Erythroblast (primary cell): ENCODE data around the gene A1CF.

ENCODE experiments used
- GATA1 ChIP-seq: IDR thresholded peaks from 2 replicates; pipeline ENCODE4 v1.6.1; 2011; ENCODE audit warnings: low read depth, mild to moderate bottlenecking, control low read depth, low read length, moderate library complexity
- POLR2A ChIP-seq: IDR thresholded peaks from 2 replicates; pipeline ENCODE4 v1.6.1; 2011; ENCODE audit warnings: mild to moderate bottlenecking, low read length

DNA sequence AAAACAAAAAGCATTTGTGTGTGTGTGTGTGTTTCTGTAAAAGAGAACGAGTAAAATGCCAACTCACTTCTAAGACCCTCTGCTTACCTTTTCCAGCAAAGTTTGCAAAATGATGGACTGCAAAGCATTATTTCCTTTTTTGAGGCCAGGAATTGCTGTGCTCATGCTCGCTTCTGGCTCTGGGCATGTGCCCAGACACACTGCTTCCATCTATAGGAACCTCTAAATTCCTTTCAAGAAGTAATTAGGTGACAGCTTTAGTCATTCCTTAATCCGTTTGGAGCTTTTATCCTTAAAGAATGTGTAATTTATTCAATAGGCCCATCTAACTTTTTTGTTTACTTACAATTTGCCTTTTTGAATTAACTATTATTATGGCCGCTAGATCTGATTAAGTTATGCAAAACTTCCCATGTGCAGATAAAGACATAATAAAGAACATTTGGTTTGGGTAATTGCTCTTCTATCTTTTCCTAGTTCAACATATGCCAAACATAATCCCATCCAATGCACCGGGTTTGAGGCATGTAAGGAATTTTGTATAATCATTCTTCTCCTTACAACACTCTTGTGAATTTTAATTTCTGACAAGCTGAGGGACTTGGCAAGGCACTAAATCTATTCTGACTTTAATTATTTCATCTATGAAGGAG is 34.7 kb downstream of the A1CF start:
- TF ChIP-seq POLR2A (no peak), GATA1 (no peak)
